ENCODE measurements around the gene HDAC4. TPM values are rescaled to one million over a fixed set of nuclear protein-coding genes. Genes with fewer than 3 reads are reported as not detected.

The HDAC4 gene
- polyA plus RNA-seq, 1 experiment = 8.9 TPM

DNA sequence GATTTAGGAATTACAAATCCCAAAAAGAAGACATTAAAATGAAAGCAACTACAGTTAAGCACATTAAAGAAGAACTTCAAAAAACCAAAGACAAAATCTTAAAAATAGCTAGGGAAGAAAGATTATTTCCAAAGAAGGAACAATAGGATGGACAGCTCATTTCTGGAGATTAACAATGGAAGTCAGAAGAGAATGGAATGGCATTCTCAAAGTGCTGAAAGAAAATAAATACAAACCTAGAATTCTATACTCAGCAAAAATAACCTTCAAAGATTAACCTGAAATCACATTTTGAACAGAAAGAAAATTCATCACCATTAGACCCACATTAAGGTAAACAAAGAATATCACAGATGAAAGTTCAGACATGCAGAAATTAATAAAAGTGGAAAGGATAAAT lies 229.2 kb downstream of the HDAC4 start:
- ChIA-PET POLR2A (no interaction called here), CTCF (interaction anchor here (1.3 kb wide), 1 partner anchor 28 kb away, joined by 4 read pairs; no protein-coding TSS in a partner anchor)
- Histone ChIP-seq H3K27me3 (ENCODE audit: control insufficient read depth, insufficient read depth, low read length) (no peaks in the 10 kb centered on the region), H3K27ac (ENCODE audit: low read depth, low read length) (no peak overlapping the region), H3K4me3 (ENCODE audit: low read depth, low read length) (no peak overlapping the region), H3K9me3 (ENCODE audit: control insufficient read depth, insufficient read depth, low read length) (peaks cover 17% of the 10 kb centered on the region)
- no peak for DNase-seq (ENCODE audit: low read depth, low spot score)
- TF ChIP-seq, protein P1, sequence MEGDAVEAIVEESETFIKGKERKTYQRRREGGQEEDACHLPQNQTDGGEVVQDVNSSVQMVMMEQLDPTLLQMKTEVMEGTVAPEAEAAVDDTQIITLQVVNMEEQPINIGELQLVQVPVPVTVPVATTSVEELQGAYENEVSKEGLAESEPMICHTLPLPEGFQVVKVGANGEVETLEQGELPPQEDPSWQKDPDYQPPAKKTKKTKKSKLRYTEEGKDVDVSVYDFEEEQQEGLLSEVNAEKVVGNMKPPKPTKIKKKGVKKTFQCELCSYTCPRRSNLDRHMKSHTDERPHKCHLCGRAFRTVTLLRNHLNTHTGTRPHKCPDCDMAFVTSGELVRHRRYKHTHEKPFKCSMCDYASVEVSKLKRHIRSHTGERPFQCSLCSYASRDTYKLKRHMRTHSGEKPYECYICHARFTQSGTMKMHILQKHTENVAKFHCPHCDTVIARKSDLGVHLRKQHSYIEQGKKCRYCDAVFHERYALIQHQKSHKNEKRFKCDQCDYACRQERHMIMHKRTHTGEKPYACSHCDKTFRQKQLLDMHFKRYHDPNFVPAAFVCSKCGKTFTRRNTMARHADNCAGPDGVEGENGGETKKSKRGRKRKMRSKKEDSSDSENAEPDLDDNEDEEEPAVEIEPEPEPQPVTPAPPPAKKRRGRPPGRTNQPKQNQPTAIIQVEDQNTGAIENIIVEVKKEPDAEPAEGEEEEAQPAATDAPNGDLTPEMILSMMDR (IDR thresholded peaks at IDR 0.05; ENCODE audit: low read depth, low read length) = no peak

GRCh38 chr2:239169311-239170048 lies 231.3 kb downstream of the HDAC4 start:
- Histone ChIP-seq H3K27me3 (ENCODE audit: control insufficient read depth, insufficient read depth, low read length) (no peaks in the 10 kb centered on the region), H3K9me3 (ENCODE audit: control insufficient read depth, insufficient read depth, low read length) (peaks cover 13% of the 10 kb centered on the region), H3K27ac (ENCODE audit: low read depth, low read length) (no peak overlapping the region), H3K4me3 (ENCODE audit: low read depth, low read length) (no peak overlapping the region)
- ChIA-PET CTCF (interaction anchor here (0.5 kb wide), 1 partner anchor 151 kb away, joined by 3 read pairs; no protein-coding TSS in a partner anchor), POLR2A (no interaction called here)
- TF ChIP-seq, protein P1 (IDR thresholded peaks at IDR 0.05; ENCODE audit: low read depth, low read length) = no peak
- DNase-seq (ENCODE audit: low read depth, low spot score) = no peak

DNA sequence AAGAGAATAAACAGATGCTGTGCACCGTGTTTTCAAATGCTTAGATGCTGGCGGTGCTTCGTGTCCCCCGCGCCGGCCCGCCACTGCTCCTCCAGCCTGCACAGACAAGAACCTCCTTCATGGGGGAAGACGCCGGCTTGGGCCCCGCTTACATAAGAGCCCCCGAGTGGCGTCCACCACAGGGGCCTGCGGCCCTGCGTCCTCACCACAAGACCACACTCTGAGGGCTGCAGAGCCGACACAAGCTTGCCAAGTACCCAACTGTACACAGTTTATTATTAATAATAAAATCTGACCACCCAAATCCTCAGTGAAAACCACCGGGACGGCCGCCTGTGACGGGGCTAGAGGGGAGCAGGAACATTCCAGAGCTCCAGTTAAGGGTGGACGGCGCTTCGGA lies 232.2 kb downstream of the HDAC4 start:
- no peak for DNase-seq (ENCODE audit: low read depth, low spot score)
- Histone ChIP-seq H3K9me3 (ENCODE audit: control insufficient read depth, insufficient read depth, low read length) (peaks cover 13% of the 10 kb centered on the region), H3K27ac (ENCODE audit: low read depth, low read length) (no peak overlapping the region), H3K4me3 (ENCODE audit: low read depth, low read length) (no peak overlapping the region), H3K27me3 (ENCODE audit: control insufficient read depth, insufficient read depth, low read length) (no peaks in the 10 kb centered on the region)
- CTCF ChIA-PET = interaction anchor here (0.5 kb wide), 1 partner anchor 152 kb away, joined by 3 read pairs; no protein-coding TSS in a partner anchor
- POLR2A ChIA-PET = no interaction called here
- TF ChIP-seq, protein P1 (IDR thresholded peaks at IDR 0.05; ENCODE audit: low read depth, low read length) = no peak

DNA sequence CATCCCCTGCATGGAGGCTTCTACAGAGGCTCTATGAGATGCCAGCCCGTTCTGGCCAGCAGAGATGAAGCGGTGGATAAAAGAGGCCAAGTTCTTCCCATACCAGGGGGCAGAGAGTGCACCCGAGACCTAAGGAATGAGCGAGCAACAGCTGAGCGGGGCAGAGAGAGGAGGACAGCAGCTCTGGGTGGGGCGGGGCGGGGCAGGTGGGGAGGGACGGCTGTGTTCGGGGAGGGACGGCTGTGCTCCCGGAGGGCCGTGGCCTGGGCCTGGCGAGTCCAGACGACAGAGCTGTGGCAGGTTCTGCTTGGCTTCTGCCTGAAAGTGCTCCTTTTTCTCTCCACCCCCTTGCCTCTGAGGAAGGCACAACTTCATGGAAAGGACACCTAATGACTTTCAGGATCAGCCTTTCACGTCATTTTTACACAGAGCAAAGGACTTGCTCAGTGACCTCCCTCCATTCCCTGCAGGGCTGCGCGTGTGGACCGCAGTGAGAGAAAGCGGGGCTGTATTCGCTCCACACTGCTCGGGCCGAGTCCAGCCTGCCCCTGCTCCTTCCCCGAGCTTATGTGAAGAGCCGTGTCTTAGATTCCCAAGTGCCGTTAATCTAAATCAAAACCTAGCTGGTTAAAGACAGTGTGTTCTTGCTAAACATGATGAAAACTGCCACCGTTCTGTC lies 232.9 kb downstream of the HDAC4 start:
- Histone ChIP-seq H3K4me3 (ENCODE audit: low read depth, low read length) (no peak overlapping the region), H3K27me3 (ENCODE audit: control insufficient read depth, insufficient read depth, low read length) (no peaks in the 10 kb centered on the region), H3K9me3 (ENCODE audit: control insufficient read depth, insufficient read depth, low read length) (peaks cover 13% of the 10 kb centered on the region), H3K27ac (ENCODE audit: low read depth, low read length) (no peak overlapping the region)
- CTCF ChIA-PET = no interaction called here
- POLR2A ChIA-PET = no interaction called here
- DNase-seq (ENCODE audit: low read depth, low spot score) = no peak
- TF ChIP-seq, protein P1 (IDR thresholded peaks at IDR 0.05; ENCODE audit: low read depth, low read length) = no peak

All from AG04450 (cell line).